GM18909 (cell line): Measurements from ENCODE around the gene PLVAP.

Experiments
- ATAC-seq: cut with Tn5 transposase; IDR thresholded peaks from one replicate; pipeline ENCODE4 v1.9.1; 2021; ENCODE audit warnings: mild to moderate bottlenecking; ENCODE audit not compliant: unreplicated experiment, poor library complexity

PLVAP gene

DNA sequence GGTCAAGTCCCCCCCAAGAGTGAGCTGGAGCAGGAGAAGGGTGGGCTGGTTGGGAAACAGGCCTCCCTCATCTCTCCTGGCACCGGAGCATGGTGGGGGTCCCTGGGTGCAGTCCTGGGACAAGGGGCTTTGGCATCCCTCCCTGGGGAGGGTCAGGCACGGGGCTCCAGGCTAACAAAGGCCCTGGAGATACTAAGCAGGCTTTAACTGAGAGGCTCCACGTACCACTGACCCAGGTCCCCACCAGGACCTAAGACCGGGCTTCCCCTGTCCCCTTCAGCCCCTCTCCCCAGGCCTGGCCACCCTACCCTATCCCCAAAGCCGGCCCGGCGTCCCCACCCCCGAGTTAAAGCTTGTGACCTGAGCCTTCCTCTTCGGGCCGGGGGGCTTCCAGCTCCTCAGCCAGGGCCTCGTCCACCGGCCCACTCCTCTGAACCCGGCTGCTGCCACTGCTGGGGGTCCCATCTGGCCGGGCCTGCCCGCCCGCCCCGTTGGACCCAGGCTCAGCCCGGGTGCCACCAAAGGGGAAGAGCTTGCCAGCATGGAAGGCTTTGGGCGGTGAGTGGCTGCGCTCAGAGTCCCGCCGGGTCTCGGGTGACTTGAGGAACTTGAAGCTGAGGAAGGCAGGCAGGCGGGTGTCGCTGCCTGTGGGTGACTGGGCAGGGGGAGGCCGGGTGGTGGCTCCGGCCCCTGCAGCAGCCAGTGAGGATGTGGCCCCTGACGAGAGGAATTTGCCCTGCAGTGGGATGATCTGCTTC is 52.6 kb downstream of the PLVAP start:
- ATAC-seq: no peak

DNA sequence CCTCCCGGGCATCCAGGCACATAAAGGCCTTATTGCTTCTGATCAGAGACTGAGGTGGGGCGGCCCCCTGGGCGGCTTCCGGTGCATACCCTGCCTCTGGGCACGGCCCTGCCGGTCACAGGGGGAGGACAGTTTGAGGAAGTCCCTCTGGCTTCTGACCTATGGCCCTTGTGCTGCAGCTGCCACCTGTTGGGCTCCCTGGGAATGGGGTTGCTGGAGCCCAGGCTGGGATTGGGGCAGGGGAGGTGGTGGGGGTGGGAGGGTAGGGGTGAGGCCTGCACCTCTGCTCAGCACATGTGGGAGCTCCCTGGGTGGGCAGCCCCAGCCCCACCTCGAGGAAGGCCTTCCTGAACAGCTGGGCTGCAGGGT is 53.2 kb downstream of the PLVAP start:
- no peak for ATAC-seq

DNA sequence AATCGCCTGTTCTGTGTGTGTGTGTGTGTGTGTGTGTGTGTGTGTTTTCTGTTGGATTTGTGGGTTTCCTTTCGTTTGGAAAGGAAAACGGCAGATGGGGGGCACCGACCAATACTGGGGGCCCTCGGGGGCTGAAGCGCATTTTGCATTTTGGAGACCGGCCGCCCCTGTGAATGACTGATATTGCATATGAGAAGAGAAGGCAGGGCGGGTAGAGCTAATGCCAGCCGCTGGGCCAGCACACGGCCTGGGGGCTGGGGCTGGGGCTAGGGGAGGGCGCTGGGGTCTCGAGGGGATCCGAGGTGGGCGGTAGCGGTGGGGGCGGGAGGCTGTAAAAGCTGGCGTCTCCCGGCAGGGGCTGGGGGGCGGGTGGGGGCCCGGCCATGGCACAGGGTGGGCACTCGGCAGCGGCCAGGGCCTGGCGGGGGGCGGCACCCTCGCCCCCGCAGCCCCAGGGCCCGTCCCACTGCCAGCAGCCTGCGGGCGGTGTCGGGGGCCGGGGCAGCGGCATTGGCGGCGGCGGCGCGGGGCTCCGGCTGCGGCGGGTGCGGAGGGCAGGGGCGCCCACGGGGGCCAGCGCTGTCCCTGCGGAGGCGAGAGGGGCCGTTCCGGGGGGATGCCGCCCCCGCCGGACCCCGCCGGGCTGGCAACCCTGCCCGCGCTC is 53.7 kb downstream of the PLVAP start:
- no peak for ATAC-seq

DNA sequence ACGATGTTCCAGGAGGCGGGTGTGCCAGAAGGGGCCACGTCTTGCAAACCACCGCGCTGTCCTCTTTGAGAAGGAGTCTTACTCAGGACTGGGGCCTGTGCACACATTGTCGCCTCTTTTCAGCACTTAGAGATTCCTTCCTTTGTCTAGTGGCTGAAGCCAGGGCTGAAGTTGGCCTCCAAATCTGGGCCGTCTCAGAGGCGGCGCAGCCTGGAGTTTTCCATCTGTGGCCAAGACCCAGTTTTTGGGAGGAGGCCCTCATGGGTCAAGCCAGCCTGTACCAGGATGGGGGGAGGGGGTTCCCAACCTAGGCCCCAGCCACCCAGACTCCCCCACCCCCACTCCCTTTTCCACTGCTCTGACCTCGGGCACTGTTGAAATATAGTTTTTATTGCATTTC is 54.3 kb downstream of the PLVAP start:
- ATAC-seq: no peak

DNA sequence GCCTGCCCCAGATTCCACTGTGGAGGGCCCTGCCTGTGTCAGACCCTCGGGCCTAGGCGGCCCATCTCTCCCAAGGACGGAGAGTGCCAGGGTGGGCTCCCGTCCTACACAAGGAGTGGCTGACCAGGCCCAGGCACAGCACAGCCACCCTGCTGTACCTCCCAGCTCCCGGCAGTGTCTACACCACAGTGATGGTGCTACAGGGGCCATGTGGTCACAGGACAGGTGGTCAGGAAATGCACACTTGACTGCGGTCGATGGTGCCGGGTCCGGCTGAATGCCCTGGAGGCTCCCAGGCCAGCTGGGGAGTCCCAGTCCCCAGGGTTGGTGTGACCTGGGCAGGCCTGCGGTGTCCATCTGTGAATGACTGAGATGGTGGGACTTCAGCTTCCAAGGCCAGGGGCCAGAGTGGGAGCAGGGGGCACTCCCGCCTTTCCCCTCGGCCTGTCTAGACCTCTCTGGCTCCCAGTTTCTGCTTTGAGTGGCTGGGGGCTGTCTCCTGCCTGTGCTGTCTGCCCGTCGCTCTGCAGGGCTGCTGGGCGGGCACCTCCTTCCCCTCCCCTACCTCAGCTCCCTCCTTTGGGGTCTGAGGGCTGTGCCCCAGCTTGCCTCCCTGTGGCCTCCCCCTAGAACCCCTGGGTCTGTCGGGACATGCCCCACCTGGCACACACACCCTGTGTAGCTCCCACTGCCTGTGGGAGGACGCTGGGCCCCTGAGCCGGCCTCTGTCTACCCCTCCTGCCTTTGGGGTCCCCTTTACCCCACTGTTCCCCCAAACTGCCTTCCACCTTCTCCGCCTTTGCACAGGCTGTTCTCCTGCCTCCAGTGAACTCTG is 55.3 kb downstream of the PLVAP start:
- no peak for ATAC-seq

DNA sequence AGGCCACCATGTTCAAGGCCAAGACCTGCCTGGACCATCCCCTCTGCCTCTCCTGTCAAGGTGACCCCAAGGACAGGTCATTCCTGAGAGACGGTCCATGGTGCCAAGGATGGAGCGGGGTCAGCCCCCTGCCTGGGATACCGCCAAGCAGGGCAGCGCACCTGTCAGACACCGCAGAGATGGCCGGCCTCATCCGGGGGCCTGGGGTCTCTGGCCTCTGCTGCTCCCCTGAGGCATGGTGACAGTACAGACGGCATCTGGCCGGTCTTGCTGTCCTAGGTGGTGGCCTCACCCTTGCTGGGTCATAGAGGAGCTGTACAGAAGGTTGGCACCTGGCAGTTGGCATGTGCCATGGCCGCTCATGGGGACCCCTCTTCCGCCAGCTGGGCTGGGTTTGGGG is 56.7 kb downstream of the PLVAP start:
- ATAC-seq: no peak

DNA sequence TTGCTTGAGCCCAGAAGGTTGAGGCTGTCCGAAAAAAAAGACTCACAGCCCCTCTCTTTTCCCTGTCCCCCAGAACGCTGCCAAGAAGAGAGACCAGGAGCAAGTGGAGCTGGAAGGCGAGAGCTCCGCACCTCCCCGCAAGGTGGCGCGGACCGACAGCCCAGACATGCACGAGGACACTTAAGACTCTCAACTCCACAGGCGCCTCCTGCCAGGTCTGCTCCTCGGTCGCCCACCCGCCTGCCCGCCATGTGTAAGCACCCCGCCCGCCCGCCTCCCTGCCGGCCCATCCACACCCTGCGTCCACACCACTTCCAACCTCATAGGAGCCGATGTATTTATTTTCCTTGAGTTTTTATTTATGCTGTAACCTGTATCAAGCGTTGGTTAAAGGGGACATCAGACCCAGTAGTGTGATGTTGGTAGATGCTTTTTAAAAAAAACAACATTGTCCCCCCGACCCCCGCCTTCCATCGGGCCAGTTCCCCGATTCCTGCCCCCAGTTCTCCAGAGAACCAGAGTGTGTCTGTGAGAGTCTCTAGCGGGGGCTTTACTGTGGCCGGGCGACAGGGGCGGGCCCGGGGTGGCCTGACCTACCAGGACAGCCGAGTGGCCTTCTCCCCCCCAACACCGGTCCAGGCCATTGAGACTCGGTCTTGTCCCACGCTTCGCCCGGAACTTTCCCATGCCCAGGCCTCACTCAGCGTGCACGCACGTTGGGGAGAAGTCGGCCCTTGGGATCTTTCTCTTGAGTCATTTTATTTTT is 57.5 kb downstream of the PLVAP start:
- no peak for ATAC-seq

DNA sequence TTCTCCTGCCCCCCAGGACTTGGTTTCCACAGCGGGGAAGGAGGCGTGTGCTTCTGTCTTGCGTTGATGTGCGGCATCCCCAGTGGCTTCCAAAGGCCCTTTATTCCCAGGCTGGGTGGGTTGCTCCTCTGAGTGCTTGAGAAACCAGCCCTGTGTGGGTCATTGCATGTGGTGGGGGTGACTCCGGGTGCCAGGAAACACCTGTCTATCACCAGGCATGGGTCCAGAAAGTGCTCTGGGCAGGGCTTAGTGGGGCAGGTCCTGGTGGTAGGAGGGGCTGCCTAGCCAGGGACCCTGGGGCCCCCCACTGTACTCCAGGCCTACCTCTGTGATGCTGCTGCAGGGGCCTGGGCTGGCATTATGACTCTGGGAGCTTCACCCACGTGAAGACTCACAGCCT is 58.2 kb downstream of the PLVAP start:
- no peak for ATAC-seq

DNA sequence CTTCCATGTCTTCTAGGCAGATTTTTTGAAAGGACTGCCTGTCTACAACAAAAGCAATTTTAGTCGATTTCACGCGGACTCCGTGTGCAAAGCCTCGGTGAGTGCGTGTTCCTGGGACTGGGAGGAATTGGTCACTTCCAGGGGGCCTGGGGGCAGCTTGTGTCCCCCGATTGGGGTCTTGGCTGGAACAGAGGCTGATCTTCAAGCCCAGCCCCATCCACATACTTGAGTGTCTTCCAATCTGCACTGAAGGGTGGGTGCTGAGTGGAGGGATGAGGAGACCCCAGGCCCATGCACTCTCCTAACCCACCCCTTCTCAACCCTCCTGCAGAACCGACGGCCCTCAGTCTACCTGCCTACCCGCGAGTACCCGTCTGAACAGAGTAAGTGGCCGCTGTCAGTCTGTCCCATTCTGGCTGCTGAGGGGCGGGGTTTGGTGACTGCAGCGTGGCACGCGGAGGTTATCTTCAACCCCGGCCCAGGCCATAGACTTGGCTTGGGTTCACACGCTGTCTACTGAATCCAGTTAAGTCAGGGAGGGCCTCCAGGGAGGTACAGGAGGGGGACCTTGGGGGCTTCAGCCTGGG is 63.0 kb downstream of the PLVAP start:
- no peak for ATAC-seq

DNA sequence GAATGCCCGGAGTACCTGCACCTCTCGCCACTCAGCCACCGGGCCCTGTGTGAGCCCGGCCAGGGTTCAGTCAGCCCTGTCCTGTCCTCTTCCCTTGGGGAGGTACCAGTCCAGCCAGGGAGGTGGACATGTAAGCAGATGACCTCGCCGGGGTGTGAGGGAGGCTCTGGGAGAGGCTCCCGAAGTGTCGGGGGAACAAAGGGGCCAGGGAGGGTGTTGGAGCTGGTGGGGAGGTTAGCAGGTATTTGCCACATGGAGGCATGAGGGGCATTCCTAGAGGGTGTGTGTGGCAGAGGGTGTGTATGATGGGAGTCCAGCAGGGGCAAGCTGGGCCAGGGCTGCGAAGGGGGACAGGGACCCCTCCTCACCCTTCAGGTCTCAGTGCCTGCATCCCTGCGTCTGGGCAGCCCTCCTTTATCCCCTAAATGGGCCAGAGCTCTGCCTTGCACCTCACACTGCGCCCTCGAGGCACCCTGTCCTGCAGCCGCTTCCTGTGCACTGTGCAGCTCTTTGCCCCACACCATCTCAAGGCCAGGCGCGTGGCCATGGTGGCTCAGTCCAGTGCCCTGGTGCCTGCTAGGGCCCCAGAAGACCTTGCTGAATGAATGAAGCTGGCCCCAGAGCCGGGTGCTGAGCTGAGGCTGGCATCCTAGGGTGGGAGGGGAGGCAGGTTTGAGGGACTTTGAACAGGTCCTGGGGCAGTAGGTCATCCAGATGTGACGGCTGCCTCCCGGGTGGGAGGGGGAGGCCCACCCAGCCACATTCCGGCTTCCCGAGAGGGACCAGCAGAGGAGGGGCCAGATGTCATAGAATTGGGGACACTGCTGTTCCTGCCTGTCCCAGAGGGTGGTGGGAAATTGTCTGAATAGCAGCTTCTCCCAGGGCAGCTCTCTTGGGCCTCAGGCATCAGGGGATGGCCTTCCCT is 64.7 kb downstream of the PLVAP start:
- ATAC-seq: no peak

DNA sequence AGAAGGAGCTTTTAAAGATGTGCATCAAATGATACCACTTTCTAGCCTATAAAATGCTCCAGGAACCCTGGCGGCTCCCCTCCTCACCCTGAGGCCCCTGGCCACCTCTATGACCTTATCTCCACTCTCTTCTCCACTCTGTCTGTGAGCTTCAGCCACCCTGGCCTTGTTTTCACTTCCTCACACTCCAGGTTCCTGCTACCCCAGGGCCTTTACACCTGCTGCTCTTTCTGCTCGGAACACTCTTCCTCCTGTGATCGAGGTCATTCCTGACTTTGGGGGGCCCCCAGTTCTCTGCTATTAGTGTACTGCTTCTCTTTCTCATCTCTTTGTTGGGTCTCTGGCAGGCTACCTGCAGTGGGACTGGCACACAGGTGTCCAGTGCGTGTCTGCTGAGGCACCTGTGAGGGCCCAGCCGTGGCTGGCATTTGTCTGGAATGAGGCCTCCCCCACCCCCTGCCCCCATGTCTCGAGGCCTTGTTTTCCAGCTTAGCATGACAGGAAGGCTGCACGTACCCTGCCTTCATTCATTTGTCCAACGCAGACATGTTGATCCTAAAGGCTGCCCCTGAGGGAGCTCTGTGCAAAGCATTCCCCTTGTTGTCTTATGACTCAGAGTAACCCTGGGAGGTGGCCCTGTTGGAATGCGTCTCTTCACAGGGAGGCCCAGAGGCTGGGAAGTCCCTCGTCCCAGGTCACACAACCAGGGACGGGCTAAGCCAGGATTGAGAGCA is 65.5 kb downstream of the PLVAP start:
- no peak for ATAC-seq

DNA sequence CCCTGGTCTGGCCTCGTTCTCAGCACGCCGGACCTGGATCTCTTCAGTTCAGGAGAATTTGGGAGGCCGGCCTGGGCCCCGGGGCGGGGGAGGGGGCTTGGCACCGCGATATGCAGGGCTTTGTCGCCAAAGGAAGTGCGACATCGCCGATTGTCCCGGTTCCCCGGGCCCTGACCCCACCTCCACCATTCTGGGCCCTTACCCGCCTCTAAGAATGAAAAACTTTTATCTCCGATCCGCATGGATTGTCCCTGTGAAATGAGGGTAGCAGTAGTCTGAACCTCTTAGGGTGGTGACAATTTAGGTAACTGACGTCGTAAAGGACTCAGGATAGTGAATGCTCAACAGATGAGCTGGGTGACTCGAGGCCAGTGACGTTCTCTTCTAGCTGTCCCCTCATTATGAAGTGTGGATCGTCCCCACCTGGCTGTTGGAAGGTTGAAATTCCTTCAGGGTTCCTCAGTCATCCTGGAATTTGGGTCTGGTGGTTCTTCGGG is 67.1 kb downstream of the PLVAP start:
- ATAC-seq: no peak

DNA sequence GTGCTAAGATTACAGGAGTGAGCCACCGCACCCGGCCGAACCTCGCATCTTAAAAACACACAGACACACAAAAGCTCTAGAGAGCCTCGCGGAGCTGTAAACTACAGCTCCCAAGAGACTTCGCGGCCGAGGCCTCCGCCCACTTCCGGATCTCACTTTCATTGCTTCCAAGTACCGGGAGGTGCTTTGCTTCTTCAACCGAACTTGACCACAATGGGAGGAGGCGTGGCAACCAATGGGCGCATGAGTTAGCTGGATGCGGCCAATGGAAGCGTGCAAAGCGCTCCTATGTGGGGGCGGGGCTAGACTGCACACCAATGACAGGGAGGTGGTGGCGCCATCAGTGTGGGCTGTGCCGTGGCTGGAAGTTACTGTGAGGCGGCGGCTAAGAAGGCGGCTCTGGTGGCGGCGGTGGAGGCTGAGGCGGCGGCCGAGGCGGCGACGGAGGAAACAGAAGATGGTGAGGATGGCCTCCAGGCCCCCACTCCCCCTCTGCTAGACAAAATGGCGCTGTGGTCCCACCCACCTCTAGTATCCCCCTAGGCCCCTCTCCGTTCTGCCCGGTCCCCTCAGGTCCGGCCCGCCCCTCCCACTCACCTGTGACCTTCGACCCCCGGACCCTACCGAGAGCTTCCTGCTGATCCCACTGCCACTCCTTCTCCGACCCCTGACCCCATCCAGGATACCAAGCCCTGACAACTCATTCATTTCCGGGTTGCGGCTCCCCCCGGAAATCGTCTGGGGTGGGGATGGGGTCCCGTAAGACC is 67.8 kb downstream of the PLVAP start, which contains the start of gene DDA1:
DDA1 (plus strand) TSS at position 366 of the 767 bp plus-strand sequence; CDS start at position 458, 92 bp downstream.
- ATAC-seq: peak; percentile 57

DNA sequence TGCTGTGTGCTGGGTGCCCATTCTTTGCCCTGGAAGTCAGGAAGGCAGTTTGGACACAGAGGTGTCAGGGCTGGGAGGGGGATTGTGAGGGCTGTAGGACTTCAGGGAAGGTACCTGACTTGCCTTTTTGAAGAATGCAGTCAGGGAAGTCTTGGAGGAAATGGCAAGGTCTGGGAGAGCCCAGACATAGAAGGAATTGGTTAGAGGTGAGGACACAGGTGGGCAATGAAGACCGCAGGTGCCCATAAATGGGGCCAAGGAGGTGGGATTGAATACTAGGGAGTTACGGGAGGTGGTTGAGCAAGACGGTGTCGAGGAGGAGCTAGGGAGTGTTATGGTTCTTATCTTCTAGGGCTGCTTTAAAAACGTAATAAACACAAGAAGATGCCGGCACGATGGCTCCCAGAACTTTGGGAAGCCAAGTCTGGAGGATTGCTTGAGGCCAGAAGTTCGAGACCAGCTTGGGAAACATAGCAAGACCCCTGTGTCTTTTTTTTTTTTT is 69.2 kb downstream of the PLVAP start:
- no peak for ATAC-seq

DNA sequence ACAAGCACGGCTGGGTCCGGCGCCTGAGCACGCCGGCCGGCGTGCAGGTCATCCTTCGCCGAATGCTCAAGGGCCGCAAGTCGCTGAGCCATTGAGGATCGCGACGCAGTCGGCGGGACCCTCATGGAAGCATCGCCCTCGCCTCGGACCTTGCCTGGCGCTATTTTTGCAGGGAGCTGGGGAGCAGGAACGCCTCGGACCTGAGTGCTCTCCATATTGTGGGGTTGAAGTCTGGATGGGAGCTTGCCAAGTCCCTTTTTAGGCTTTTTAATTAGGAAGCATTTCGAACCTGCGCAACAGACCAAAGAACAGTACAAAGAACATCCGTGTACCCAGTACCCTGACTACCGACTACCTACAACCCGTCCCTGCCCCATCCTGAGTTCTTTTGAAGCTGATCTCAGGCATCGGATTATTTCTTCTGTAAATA is 70.8 kb downstream of the PLVAP start:
- no peak for ATAC-seq

DNA sequence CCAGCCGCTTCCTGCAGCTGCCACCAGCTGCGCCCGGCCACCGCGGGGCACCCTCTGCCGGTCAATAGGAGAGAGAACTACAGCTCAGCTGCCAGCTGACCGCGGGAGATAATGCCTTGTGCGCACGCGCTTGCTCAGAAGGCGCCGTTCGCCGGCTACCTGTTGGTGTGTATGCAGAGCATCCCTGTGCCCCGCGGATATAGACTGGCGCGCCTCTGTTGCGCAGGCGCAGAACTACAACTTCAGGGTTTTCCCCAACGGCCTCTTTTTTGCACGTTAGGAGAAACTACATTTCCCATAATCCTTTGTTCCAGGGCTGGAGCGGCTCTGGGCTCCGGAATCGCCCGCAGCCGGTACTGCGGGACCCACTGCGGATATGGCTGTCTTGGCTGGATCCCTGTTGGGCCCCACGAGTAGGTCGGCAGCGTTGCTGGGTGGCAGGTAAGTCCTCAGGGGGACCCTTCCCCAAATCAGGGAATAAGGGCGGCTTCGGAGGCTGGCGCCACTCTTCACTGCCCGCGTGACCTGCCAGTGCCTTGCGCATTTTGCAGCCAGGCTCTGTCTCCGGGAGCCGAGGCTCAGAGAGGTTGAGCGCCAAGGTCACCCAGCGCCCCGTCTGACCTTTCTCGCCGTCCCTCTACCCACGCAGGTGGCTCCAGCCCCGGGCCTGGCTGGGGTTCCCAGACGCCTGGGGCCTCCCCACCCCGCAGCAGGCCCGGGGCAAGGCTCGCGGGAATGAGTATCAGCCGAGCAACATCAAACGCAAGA is 71.4 kb downstream of the PLVAP start, which contains the start of gene MRPL34:
MRPL34 (plus strand) TSS at position 356 of the 768 bp plus-strand sequence; CDS start at position 377, 21 bp downstream.
- peak; percentile 70 for ATAC-seq

DNA sequence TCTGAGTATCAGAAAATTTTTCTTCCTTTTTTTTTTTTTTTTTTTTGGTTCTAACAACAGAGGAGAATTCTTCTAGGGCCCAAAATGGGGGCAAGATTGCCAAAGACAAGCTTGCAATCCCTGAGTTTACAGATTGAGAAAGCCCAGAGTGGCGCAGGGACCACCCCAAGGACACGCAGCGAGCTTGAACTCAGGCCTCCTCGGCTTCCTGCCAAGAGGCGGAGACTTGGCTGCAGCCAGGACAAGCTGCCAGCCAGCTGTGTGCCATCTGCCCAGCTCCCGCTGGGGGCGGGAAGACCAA is 72.0 kb downstream of the PLVAP start:
- no peak for ATAC-seq
